H9 (cell line): ENCODE data around the gene ROBO3. TPM values are rescaled to one million over a fixed set of nuclear protein-coding genes. Genes with fewer than 3 reads are reported as not detected.

ENCODE experiments used
- DNase-seq: peaks from one replicate; pipeline ENCODE4 v3.0.0-alpha.2; 2017
- H2AFZ ChIP-seq: one replicate; pipeline ENCODE4 v1.6.1; 2013; ENCODE audit warnings: mild to moderate bottlenecking, low read length, control low read depth, moderate library complexity
- H2AK5ac ChIP-seq: 2 replicates; pipeline ENCODE4 v1.6.1; 2013; ENCODE audit warnings: low read length, control low read depth, mixed read lengths; ENCODE audit not compliant: insufficient read length
- H2BK120ac ChIP-seq: one replicate; pipeline ENCODE4 v1.6.1; 2013; ENCODE audit warnings: low read depth, mild to moderate bottlenecking, low read length, control low read depth, inconsistent platforms; ENCODE audit not compliant: poor library complexity, severe bottlenecking
- H2BK12ac ChIP-seq: 2 replicates; pipeline ENCODE4 v1.6.1; 2013; ENCODE audit warnings: low read length, control low read depth, mixed read lengths, low read depth; ENCODE audit not compliant: insufficient read length
- H2BK15ac ChIP-seq: 2 replicates; pipeline ENCODE4 v1.6.1; 2013; ENCODE audit warnings: low read depth, low read length, control low read depth
- H2BK20ac ChIP-seq: one replicate; pipeline ENCODE4 v1.6.1; 2013; ENCODE audit warnings: low read depth, mild to moderate bottlenecking, low read length, control low read depth, inconsistent platforms; ENCODE audit not compliant: poor library complexity, severe bottlenecking
- H2BK5ac ChIP-seq: 2 replicates; pipeline ENCODE4 v1.6.1; 2013; ENCODE audit warnings: low read length, control low read depth, mixed read lengths; ENCODE audit not compliant: insufficient read length
- H3K14ac ChIP-seq: 2 replicates; pipeline ENCODE4 v1.6.1; 2013; ENCODE audit warnings: low read length, control low read depth; ENCODE audit not compliant: insufficient read depth
- H3K18ac ChIP-seq: 2 replicates; pipeline ENCODE4 v1.6.1; 2013; ENCODE audit warnings: low read depth, mild to moderate bottlenecking, mixed read lengths, low read length, control low read depth; ENCODE audit not compliant: insufficient read length
- H3K23ac ChIP-seq: 2 replicates; pipeline ENCODE4 v1.6.1; 2013; ENCODE audit warnings: low read length, control low read depth, mixed read lengths, low read depth; ENCODE audit not compliant: insufficient read length
- H3K23me2 ChIP-seq: 2 replicates; pipeline ENCODE4 v1.6.1; 2013; ENCODE audit warnings: low read depth, mild to moderate bottlenecking, mixed read lengths, low read length, control low read depth; ENCODE audit not compliant: insufficient read length, poor library complexity, severe bottlenecking
- H3K27ac ChIP-seq: 2 replicates; pipeline ENCODE4 v1.5.1; 2013; ENCODE audit warnings: low read length, control low read depth, mixed read lengths, low read depth; ENCODE audit not compliant: insufficient read length
- H3K27me3 ChIP-seq: 2 replicates; pipeline ENCODE4 v1.6.1; 2013; ENCODE audit warnings: low read length, control low read depth, inconsistent platforms; ENCODE audit not compliant: insufficient read depth
- H3K4ac ChIP-seq: 2 replicates; pipeline ENCODE4 v1.6.1; 2013; ENCODE audit warnings: low read depth, mild to moderate bottlenecking, control low read depth, inconsistent platforms, low read length, moderate library complexity
- H3K4me1 ChIP-seq: 2 replicates; pipeline ENCODE4 v1.6.1; 2013; ENCODE audit warnings: low read length, control low read depth, inconsistent platforms; ENCODE audit not compliant: insufficient read depth
- H3K4me2 ChIP-seq: 2 replicates; pipeline ENCODE4 v1.6.1; 2013; ENCODE audit warnings: low read length, control low read depth, mixed read lengths; ENCODE audit not compliant: insufficient read length, insufficient read depth
- H3K56ac ChIP-seq: 2 replicates; pipeline ENCODE4 v1.6.1; 2013; ENCODE audit warnings: low read depth, mild to moderate bottlenecking, mixed read lengths, low read length, control low read depth; ENCODE audit not compliant: insufficient read length
- H3K79me1 ChIP-seq: 2 replicates; pipeline ENCODE4 v1.6.1; 2013; ENCODE audit warnings: low read depth, mild to moderate bottlenecking, moderate library complexity, low read length, control low read depth, inconsistent platforms; ENCODE audit not compliant: insufficient read depth, poor library complexity, severe bottlenecking
- H3K79me2 ChIP-seq: 2 replicates; pipeline ENCODE4 v1.6.1; 2013; ENCODE audit warnings: low read length, control low read depth, inconsistent platforms; ENCODE audit not compliant: insufficient read depth
- H3K9ac ChIP-seq: 2 replicates; pipeline ENCODE4 v1.6.1; 2013; ENCODE audit warnings: low read length, control low read depth, mixed read lengths; ENCODE audit not compliant: insufficient read length; ENCODE audit errors: extremely low read depth
- H3K9me3 ChIP-seq: one replicate; pipeline ENCODE4 v1.6.1; 2013; ENCODE audit warnings: low read depth, low read length, inconsistent platforms; ENCODE audit not compliant: control insufficient read depth
- H3T11ph ChIP-seq: one replicate; pipeline ENCODE4 v1.6.1; 2013; ENCODE audit warnings: mild to moderate bottlenecking, low read length, control low read depth, inconsistent platforms
- H4K20me1 ChIP-seq: one replicate; pipeline ENCODE4 v1.6.1; 2013; ENCODE audit not compliant: control insufficient read depth, insufficient read length, insufficient read depth
- H4K5ac ChIP-seq: 2 replicates; pipeline ENCODE4 v1.6.1; 2013; ENCODE audit warnings: low read depth, mild to moderate bottlenecking, mixed read lengths, low read length, control low read depth; ENCODE audit not compliant: insufficient read length
- H4K8ac ChIP-seq: replicated peaks from 2 replicates; pipeline ENCODE4 v1.6.1; 2013; ENCODE audit warnings: low read length, control low read depth, mixed read lengths, low read depth; ENCODE audit not compliant: insufficient read length
- H4K91ac ChIP-seq: 2 replicates; pipeline ENCODE4 v1.6.1; 2013; ENCODE audit warnings: low read depth, mild to moderate bottlenecking, moderate library complexity, mixed read lengths, low read length, control low read depth; ENCODE audit not compliant: insufficient read length
- H3K27ac Mint-ChIP-seq, 3 experiments: 2 replicates in 2 of 3; 3 replicates in 1 of 3; pipeline ENCODE4 v1.8.0; 2020 to 2021; ENCODE audit warnings: mixed read lengths in 3 of 3, mild to moderate bottlenecking in 1 of 3, moderate library complexity in 1 of 3
- H3K27me3 Mint-ChIP-seq: 2 replicates; pipeline ENCODE4 v1.8.0; 2021; ENCODE audit warnings: low read depth, mild to moderate bottlenecking, moderate library complexity, mixed read lengths
- H3K36me3 Mint-ChIP-seq, 3 experiments: 2 replicates in 2 of 3; 3 replicates in 1 of 3; pipeline ENCODE4 v1.8.0; 2020 to 2021; ENCODE audit warnings: low read depth in 3 of 3, mixed read lengths in 3 of 3; ENCODE audit not compliant: insufficient read depth in 1 of 3
- H3K4me1 Mint-ChIP-seq, 2 experiments: 2 replicates each; pipeline ENCODE4 v1.8.0; 2020; ENCODE audit warnings: mixed read lengths in 2 of 2
- H3K4me3 Mint-ChIP-seq, 2 experiments: 2 replicates in 1 of 2; 3 replicates in 1 of 2; pipeline ENCODE4 v1.8.0; 2020 to 2021; ENCODE audit warnings: mild to moderate bottlenecking in 2 of 2, mixed read lengths in 2 of 2, moderate library complexity in 1 of 2
- H3K9me3 Mint-ChIP-seq, 2 experiments: 2 replicates in 1 of 2; 3 replicates in 1 of 2; pipeline ENCODE4 v1.8.0; 2020; ENCODE audit warnings: mild to moderate bottlenecking in 2 of 2, mixed read lengths in 2 of 2, moderate library complexity in 1 of 2
- WGBS: extraction: QIAGEN DNeasy Blood & Tissue Kit; methylation state at CpG from one replicate; pipeline ENCODE4 v1.1.7; 2013; ENCODE audit warnings: missing lambda C conversion rate, low lambda C conversion rate, mixed read lengths; ENCODE audit not compliant: insufficient read length; ENCODE audit errors: extremely low coverage; 5-methylcytosine and 5-hydroxymethylcytosine counted together
- total RNA-seq: library from RNA; stranded (reverse); gene quantifications from 2 replicates; pipeline ENCODE4 v1.2.1, GENCODE V29; 2021
- TF ChIP-seq, protein P1 (sequence below): fragments of 200-600 bp; sonication (generic); conservative IDR thresholded peaks from 3 replicates; pipeline ENCODE4 v1.8.0; 2021; ENCODE audit warnings: antibody characterized with exemption, mild to moderate bottlenecking

ROBO3 gene
- total RNA-seq, 1 experiment from 2014 or later: 12.6 TPM

DNA sequence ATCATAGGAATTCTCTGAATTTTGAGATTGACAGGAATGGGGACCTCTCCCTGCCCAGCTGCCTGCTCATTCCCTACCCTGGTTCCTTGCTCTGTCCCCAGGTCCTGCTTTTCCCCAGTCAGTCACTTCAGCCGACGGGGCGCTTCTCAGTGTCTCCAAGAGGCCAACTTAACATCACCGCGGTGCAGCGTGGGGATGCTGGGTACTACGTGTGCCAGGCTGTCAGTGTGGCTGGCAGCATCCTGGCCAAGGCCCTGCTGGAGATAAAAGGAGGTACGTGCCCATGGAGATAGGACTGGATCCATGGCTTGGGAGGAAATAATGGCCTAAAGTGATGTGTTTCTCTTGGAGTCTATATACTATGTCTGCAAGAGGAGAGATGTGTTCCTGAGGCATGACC lies 7.0 kb downstream of the ROBO3 start:
- Histone ChIP-seq H3K56ac (no peak overlapping the region), H3K4me1 (no peaks in the 10 kb centered on the region), H2BK20ac (no peak overlapping the region), H3K4me2 (no peak overlapping the region), H2BK120ac (no peak overlapping the region), H4K91ac (no peak overlapping the region), H2AFZ (no peak overlapping the region), H4K20me1 (no peaks in the 10 kb centered on the region), H3K27me3 (peaks cover 53% of the 10 kb centered on the region), H3K23ac (no peak overlapping the region), H2AK5ac (no peak overlapping the region), H3K18ac (no peak overlapping the region), H2BK5ac (no peak overlapping the region), H3K79me1 (no peaks in the 10 kb centered on the region), H2BK12ac (no peak overlapping the region), H4K5ac (no peak overlapping the region), H3K4ac (no peak overlapping the region), H3K79me2 (no peaks in the 10 kb centered on the region), H4K8ac (no peak overlapping the region), H3K23me2 (peaks cover 5% of the 10 kb centered on the region), H3T11ph (no peak overlapping the region), H3K27ac (no peak overlapping the region), H3K14ac (no peak overlapping the region), H2BK15ac (no peak overlapping the region), H3K9me3 (no peaks in the 10 kb centered on the region), H3K9ac (no peak overlapping the region)
- TF ChIP-seq, protein P1, sequence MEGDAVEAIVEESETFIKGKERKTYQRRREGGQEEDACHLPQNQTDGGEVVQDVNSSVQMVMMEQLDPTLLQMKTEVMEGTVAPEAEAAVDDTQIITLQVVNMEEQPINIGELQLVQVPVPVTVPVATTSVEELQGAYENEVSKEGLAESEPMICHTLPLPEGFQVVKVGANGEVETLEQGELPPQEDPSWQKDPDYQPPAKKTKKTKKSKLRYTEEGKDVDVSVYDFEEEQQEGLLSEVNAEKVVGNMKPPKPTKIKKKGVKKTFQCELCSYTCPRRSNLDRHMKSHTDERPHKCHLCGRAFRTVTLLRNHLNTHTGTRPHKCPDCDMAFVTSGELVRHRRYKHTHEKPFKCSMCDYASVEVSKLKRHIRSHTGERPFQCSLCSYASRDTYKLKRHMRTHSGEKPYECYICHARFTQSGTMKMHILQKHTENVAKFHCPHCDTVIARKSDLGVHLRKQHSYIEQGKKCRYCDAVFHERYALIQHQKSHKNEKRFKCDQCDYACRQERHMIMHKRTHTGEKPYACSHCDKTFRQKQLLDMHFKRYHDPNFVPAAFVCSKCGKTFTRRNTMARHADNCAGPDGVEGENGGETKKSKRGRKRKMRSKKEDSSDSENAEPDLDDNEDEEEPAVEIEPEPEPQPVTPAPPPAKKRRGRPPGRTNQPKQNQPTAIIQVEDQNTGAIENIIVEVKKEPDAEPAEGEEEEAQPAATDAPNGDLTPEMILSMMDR: no peak
- Mint-ChIP-seq H3K9me3 (peaks cover 0 to 2% of the 10 kb centered on the region in 2 experiments; a peak in 2 of 5 replicates), H3K36me3 (no peaks in the 10 kb centered on the region; a peak in 2 of 7 replicates), H3K4me3 (no peak overlapping the region), H3K27me3 (peaks cover 87% of the 10 kb centered on the region), H3K4me1 (peaks cover 11 to 31% of the 10 kb centered on the region in 2 experiments), H3K27ac (no peak overlapping the region)
- WGBS: no CpG with 5 or more reads among the region's 8 CpGs
- no peak for DNase-seq
